SKM-1 (cell line): ENCODE measurements around the gene IGSF8.

ENCODE experiments used
- DNase-seq: peaks from one replicate; lab custom pipeline; 2025; ENCODE audit not compliant: unreplicated experiment; lab: John Stamatoyannopoulos, UW

Gene IGSF8

GRCh38 chr1:160043543-160043942 is 54.9 kb downstream of the IGSF8 start:
- DNase-seq = no peak
